Gastroesophageal sphincter (tissue), 4 donors: ENCODE data around the gene SLC7A1. TPM values are rescaled to one million over a fixed set of nuclear protein-coding genes. Genes with fewer than 3 reads are reported as not detected.
A peak's percentile ranks its signal among the peaks of the same experiment; 100 is the strongest.

ENCODE experiments used
- ATAC-seq: fragments of 150-250 bp; one replicate; pipeline ENCODE4 v1.9.1; 2016; ENCODE audit warnings: mild to moderate bottlenecking, moderate library complexity
- H3K27ac ChIP-seq, 4 donors: fragments of 200-600 bp; sonication (generic) in 3 of 4; 1 replicate in 3 of 4; 2 replicates in 1 of 4; pipeline ENCODE4 v1.5.1; 2016 to 2019
- H3K27me3 ChIP-seq: fragments of 200-600 bp; sonication (generic); one replicate; pipeline ENCODE4 v1.5.1; 2019
- H3K36me3 ChIP-seq, 2 donors: fragments of 200-600 bp; sonication (generic); one replicate each; pipeline ENCODE4 v1.5.1; 2019; ENCODE audit warnings: control low read depth in 1 of 2
- H3K4me1 ChIP-seq, 3 donors: fragments of 200-600 bp; sonication (generic); 1 replicate in 2 of 3; 2 replicates in 1 of 3; pipeline ENCODE4 v1.5.1; 2016 to 2019; ENCODE audit warnings: control low read depth in 2 of 3
- H3K4me3 ChIP-seq, 2 donors: fragments of 200-600 bp; sonication (generic); one replicate each; pipeline ENCODE4 v1.5.1; 2019; ENCODE audit warnings: mild to moderate bottlenecking in 1 of 2, moderate library complexity in 1 of 2
- H3K9me3 ChIP-seq, 3 donors: fragments of 200-600 bp; sonication (generic); one replicate each; pipeline ENCODE4 v1.5.1; 2017 to 2019; ENCODE audit warnings: control low read depth in 2 of 3
- CTCF ChIP-seq, 4 experiments: fragments of 200-600 bp in 2 of 4; fragments of 450-650 bp in 2 of 4; sonication (generic) in 1 of 4; IDR thresholded peaks; one replicate each; pipeline ENCODE4 v1.5.1; 2017 to 2019; ENCODE audit warnings: antibody characterized with exemption in 4 of 4, mild to moderate bottlenecking in 2 of 4, moderate library complexity in 2 of 4
- EP300 ChIP-seq: sonication (generic); formaldehyde crosslinking; IDR thresholded peaks from one replicate; pipeline ENCODE4 v1.6.1; 2017; ENCODE audit warnings: antibody characterized with exemption, mild to moderate bottlenecking
- POLR2A ChIP-seq, 2 donors: fragments of 450-650 bp; IDR thresholded peaks; one replicate each; pipeline ENCODE4 v1.6.1; 2017; ENCODE audit warnings: antibody characterized with exemption in 2 of 2, mild to moderate bottlenecking in 2 of 2, moderate library complexity in 1 of 2
- POLR2AphosphoS5 ChIP-seq: sonication (generic); formaldehyde crosslinking; IDR thresholded peaks from one replicate; pipeline ENCODE4 v1.6.1; 2017; ENCODE audit warnings: antibody characterized with exemption
- WGBS, 2 donors: methylation state at CpG; one replicate each; pipeline ENCODE4 v1.1.5; 2018; ENCODE audit warnings: low coverage in 1 of 2; 5-methylcytosine and 5-hydroxymethylcytosine counted together
- total RNA-seq, 4 donors: library from RNA; depleted of rRNA; stranded (reverse); fragments of >200 nt; gene quantifications; one replicate each; pipeline ENCODE4 v1.1.0, GENCODE V29; 2016

SLC7A1 gene
- total RNA-seq, 4 donors from 2014 or later, result 13.5 to 33.8 (median 22.1) TPM

GRCh38 chr13:29479716-29480492 lies 115.6 kb downstream of the SLC7A1 start:
- H3K4me3 ChIP-seq, result no peak overlapping the region
- WGBS, 2 donors, result 73 to 80% methylated on average over 9 to 15 of the region's 25 CpGs
- no peaks in the 10 kb centered on the region for H3K27me3 ChIP-seq
- TF ChIP-seq CTCF (IDR thresholded peaks at IDR 0.05) (no peak), POLR2AphosphoS5 (no peak), EP300 (no peak), POLR2A (IDR thresholded peaks at IDR 0.05) (no peak)
- H3K36me3 ChIP-seq, result peaks cover 0 to 4% of the 10 kb centered on the region in 2 donors
- peak; percentile 10 for ATAC-seq
- H3K27ac ChIP-seq, result no peak overlapping the region
- no peaks in the 10 kb centered on the region for H3K9me3 ChIP-seq
- no peaks in the 10 kb centered on the region for H3K4me1 ChIP-seq

DNA sequence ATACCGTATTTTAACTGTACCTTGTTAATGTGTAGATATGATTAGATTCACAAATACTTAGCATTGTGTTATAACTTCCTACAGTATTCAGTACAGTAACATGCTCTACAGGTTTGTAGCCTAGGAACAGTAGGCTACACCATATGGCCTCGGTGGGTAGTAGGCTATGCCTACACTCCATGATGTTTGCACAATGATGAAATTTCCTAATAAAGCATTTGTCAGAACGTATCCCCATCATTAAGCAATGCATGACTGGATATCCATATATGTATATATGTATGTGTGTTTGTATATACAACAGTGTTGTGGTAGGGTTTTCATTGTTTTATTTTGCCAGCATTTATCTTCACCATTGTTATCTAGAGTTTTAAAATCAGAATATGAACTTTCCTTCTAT lies 119.4 kb downstream of the SLC7A1 start:
- WGBS, 2 donors, result 73 to 85% methylated on average over 3 of the region's 3 CpGs
- H3K9me3 ChIP-seq, result no peaks in the 10 kb centered on the region
- no peaks in the 10 kb centered on the region for H3K4me1 ChIP-seq
- no peak overlapping the region for H3K27ac ChIP-seq
- no peak for ATAC-seq
- no peak overlapping the region for H3K4me3 ChIP-seq
- H3K36me3 ChIP-seq, result no peaks in the 10 kb centered on the region
- TF ChIP-seq POLR2AphosphoS5 (no peak), EP300 (no peak), POLR2A (IDR thresholded peaks at IDR 0.05) (no peak), CTCF (IDR thresholded peaks at IDR 0.05) (no peak)
- no peaks in the 10 kb centered on the region for H3K27me3 ChIP-seq

- H3K27me3 ChIP-seq, result no peaks in the 10 kb centered on the region
- WGBS, 2 donors, result 77 to 83% methylated on average over 3 of the region's 3 CpGs
- no peaks in the 10 kb centered on the region for H3K36me3 ChIP-seq
- H3K4me1 ChIP-seq, result no peaks in the 10 kb centered on the region
- TF ChIP-seq POLR2AphosphoS5 (no peak), POLR2A (IDR thresholded peaks at IDR 0.05) (no peak), CTCF (IDR thresholded peaks at IDR 0.05) (no peak), EP300 (no peak)
- H3K4me3 ChIP-seq, result no peak overlapping the region
- H3K27ac ChIP-seq, result no peak overlapping the region
- H3K9me3 ChIP-seq, result no peaks in the 10 kb centered on the region
- ATAC-seq, result no peak
Measured at GRCh38 chr13:29474991-29475390, 120.5 kb downstream of the SLC7A1 start.

- H3K27ac ChIP-seq, result no peak overlapping the region
- WGBS, 2 donors, result 71 to 72% methylated on average over 4 of the region's 4 CpGs
- no peaks in the 10 kb centered on the region for H3K27me3 ChIP-seq
- no peak for TF ChIP-seq CTCF (IDR thresholded peaks at IDR 0.05)
- TF ChIP-seq POLR2A (IDR thresholded peaks at IDR 0.05), result no peak
- no peak for TF ChIP-seq EP300
- TF ChIP-seq POLR2AphosphoS5, result no peak
- H3K9me3 ChIP-seq, result no peaks in the 10 kb centered on the region
- no peaks in the 10 kb centered on the region for H3K36me3 ChIP-seq
- H3K4me1 ChIP-seq, result no peaks in the 10 kb centered on the region
- no peak overlapping the region for H3K4me3 ChIP-seq
- ATAC-seq, result no peak
Measured at GRCh38 chr13:29473166-29473565, 122.3 kb downstream of the SLC7A1 start.

DNA sequence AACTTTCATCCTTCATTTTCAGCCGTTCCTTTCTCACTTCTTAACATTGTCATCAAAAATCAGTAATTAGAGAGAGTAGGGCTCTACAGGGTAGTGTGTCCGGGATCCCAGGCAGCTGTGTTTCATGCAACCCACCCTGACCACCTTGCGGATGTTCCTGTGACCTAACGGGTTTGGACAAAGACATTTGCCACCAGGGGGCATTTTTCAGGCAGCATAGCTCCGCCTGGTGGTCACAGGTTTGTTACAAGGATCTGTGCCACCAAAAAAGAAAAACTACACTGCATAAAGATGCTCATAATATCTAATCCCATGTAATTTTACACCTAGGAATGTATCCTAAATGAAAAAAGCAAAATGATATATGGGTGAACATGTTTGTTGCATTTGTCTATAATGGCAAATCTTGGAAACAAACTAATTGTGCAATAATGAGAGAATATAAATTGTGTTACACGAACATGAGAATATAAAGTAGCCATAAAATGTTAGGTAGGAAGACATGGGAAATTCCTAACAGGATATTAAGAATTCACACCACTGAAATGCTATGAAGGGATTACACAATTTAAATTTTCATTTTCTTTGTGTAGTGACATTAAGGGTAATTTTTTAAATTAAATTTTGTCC lies 123.0 kb downstream of the SLC7A1 start:
- no peak overlapping the region for H3K4me3 ChIP-seq
- no peak for ATAC-seq
- no peaks in the 10 kb centered on the region for H3K27me3 ChIP-seq
- no peak overlapping the region for H3K27ac ChIP-seq
- H3K9me3 ChIP-seq, result no peaks in the 10 kb centered on the region
- TF ChIP-seq POLR2A (IDR thresholded peaks at IDR 0.05), result no peak
- peak; percentile 72 to 81 (median 76) for TF ChIP-seq CTCF (IDR thresholded peaks at IDR 0.05)
- WGBS, 2 donors, result 42 to 74% methylated on average over 2 of the region's 6 CpGs
- H3K4me1 ChIP-seq, result no peaks in the 10 kb centered on the region
- no peaks in the 10 kb centered on the region for H3K36me3 ChIP-seq
